Islet of Langerhans (tissue), 1 donor: ENCODE measurements around the gene NMT2.
"Not testable (repeated sequence)": the region's sequence is repeated elsewhere in the genome, so short reads cannot be mapped to it uniquely, and the experiment has no call there.

ENCODE experiments used
- FAIRE-seq: peaks from one replicate; lab custom pipeline; 2011; peaks lifted over from hg19 to GRCh38; lab: Jason Lieb, UNC

The NMT2 gene

GRCh38 chr10:15168291-15168785 lies at the start of gene NMT2:
NMT2 (minus strand) TSS chr10:15168693; CDS start chr10:15168612, 81 bp downstream.
- FAIRE-seq: no peak

GRCh38 chr10:15216700-15217099 lies 48.2 kb upstream of the NMT2 start:
- FAIRE-seq: no peak

GRCh38 chr10:15214237-15214636 lies 45.7 kb upstream of the NMT2 start:
- no peak for FAIRE-seq

- FAIRE-seq: no peak
Measured at GRCh38 chr10:15213461-15213861, 45.0 kb upstream of the NMT2 start.

GRCh38 chr10:15211464-15211979 lies 43.0 kb upstream of the NMT2 start:
- FAIRE-seq: no peak

GRCh38 chr10:15210521-15210920 lies 42.0 kb upstream of the NMT2 start:
- FAIRE-seq: no peak

- FAIRE-seq: peak; percentile 24
Measured at GRCh38 chr10:15209827-15210509, 41.5 kb upstream of the NMT2 start.

- no peak for FAIRE-seq
Measured at GRCh38 chr10:15208221-15208620, 39.7 kb upstream of the NMT2 start.

GRCh38 chr10:15207410-15207809 lies 38.9 kb upstream of the NMT2 start:
- FAIRE-seq: not testable (repeated sequence)

GRCh38 chr10:15202639-15203038 lies 34.1 kb upstream of the NMT2 start:
- FAIRE-seq: no peak

GRCh38 chr10:15202301-15202621 lies 33.8 kb upstream of the NMT2 start:
- FAIRE-seq: not testable (repeated sequence)

GRCh38 chr10:15201589-15202300 lies 33.3 kb upstream of the NMT2 start:
- FAIRE-seq: no peak

- FAIRE-seq: no peak
Measured at GRCh38 chr10:15200626-15201025, 32.1 kb upstream of the NMT2 start.

GRCh38 chr10:15197911-15198310 lies 29.4 kb upstream of the NMT2 start:
- no peak for FAIRE-seq

GRCh38 chr10:15197276-15197675 lies 28.8 kb upstream of the NMT2 start:
- no peak for FAIRE-seq

GRCh38 chr10:15196021-15196834 lies 27.7 kb upstream of the NMT2 start:
- FAIRE-seq: no peak

- FAIRE-seq: no peak
Measured at GRCh38 chr10:15189133-15189885, 20.8 kb upstream of the NMT2 start.

GRCh38 chr10:15188603-15189002 lies 20.1 kb upstream of the NMT2 start:
- FAIRE-seq: no peak

- FAIRE-seq: no peak
Measured at GRCh38 chr10:15183689-15184481, 15.4 kb upstream of the NMT2 start.

- FAIRE-seq: no peak
Measured at GRCh38 chr10:15182540-15183207, 14.2 kb upstream of the NMT2 start.
